GM12878 (cell line): Measurements from ENCODE around the gene ZNF687.

Experiments used
- BRCA1 ChIP-seq: IDR thresholded peaks from 2 replicates; pipeline ENCODE4 v1.6.1; 2011; ENCODE audit warnings: low read depth, low read length, improper control_type of control experiment
- EP300 ChIP-seq, 2 experiments: fragments of 150-350 bp in 1 of 2; IDR thresholded peaks; 2 replicates each; pipeline ENCODE4 v1.6.1; 2011 to 2012; ENCODE audit warnings: low read depth in 2 of 2, low read length in 2 of 2, borderline replicate concordance in 1 of 2, improper control_type of control experiment in 1 of 2, inconsistent platforms in 1 of 2; ENCODE audit not compliant: control insufficient read depth in 1 of 2
- POLR2AphosphoS5 ChIP-seq: IDR thresholded peaks from 2 replicates; pipeline ENCODE4 v1.6.1; 2011; ENCODE audit warnings: mild to moderate bottlenecking, low read length, inconsistent platforms
- ZNF24 ChIP-seq: fragments of 450-650 bp; IDR thresholded peaks from 2 replicates; pipeline ENCODE4 v1.6.1; 2017; ENCODE audit warnings: antibody characterized with exemption, mild to moderate bottlenecking
- TF ChIP-seq, protein P1 (sequence below), 3 experiments: IDR thresholded peaks in 2 of 3; conservative IDR thresholded peaks in 1 of 3; 2 replicates each; pipeline ENCODE4 v1.5.1; 2011; ENCODE audit warnings: low read depth in 3 of 3, low read length in 3 of 3, mild to moderate bottlenecking in 3 of 3, control low read depth in 2 of 3, moderate library complexity in 2 of 3, inconsistent platforms in 1 of 3, mixed read lengths in 1 of 3; ENCODE audit not compliant: control insufficient read depth in 2 of 3, insufficient read depth in 1 of 3; ENCODE audit errors: extremely low read depth in 1 of 3

DNA sequence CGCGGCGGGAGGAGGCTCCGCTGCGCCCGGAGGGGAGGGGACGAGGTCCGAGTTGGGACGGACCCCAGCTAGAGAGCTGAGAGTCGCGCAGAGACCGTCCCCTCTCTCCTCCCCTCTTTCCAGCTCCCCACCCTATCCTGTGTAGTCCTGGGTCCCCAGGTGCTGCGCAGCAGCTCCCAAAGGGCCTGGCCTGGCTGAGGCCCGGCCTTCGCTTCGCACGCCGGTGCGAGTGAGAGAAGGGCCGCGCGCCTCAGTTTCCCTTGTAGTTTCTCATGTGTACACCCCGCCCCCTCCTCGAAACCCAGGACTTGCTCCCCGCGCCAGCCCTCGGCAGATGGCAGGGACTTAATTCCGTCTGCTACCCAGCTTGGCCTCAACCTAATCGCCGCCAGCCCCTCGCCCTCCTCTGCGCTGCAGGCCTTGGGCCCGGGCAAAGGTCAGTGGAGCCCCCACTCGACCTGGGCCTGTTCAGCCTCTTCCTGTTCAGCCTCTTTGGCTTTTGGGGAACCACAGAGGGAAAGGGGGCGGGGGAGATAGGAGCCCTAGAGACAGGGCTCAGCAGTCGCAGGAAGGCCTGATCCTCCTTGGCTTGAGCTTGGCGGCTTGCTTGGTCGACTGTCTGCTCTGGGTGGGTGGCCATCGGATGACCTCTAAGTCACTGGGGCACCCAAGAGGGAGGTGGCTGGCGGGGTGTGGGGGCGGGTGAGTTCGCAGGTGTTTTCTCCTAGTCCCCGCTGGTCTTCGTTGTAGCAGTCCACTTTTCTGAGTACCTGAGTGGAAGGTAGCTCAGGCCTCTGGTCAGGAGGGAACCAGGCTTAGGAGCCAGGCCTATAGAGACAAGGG is 1.0 kb downstream of the ZNF687 start:
- TF ChIP-seq, protein P1, sequence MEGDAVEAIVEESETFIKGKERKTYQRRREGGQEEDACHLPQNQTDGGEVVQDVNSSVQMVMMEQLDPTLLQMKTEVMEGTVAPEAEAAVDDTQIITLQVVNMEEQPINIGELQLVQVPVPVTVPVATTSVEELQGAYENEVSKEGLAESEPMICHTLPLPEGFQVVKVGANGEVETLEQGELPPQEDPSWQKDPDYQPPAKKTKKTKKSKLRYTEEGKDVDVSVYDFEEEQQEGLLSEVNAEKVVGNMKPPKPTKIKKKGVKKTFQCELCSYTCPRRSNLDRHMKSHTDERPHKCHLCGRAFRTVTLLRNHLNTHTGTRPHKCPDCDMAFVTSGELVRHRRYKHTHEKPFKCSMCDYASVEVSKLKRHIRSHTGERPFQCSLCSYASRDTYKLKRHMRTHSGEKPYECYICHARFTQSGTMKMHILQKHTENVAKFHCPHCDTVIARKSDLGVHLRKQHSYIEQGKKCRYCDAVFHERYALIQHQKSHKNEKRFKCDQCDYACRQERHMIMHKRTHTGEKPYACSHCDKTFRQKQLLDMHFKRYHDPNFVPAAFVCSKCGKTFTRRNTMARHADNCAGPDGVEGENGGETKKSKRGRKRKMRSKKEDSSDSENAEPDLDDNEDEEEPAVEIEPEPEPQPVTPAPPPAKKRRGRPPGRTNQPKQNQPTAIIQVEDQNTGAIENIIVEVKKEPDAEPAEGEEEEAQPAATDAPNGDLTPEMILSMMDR (IDR thresholded peaks at IDR 0.05 in 2 of 3, conservative IDR thresholded peaks at IDR 0.05 in 1 of 3; ENCODE audit: control insufficient read depth in 2 of 3, extremely low read depth in 1 of 3, insufficient read depth in 1 of 3, low read depth in 3 of 3, low read length in 3 of 3), result no peak
- TF ChIP-seq BRCA1 (no peak), ZNF24 (no peak), EP300 (IDR thresholded peaks at IDR 0.05; ENCODE audit: borderline replicate concordance in 1 of 2, control insufficient read depth in 1 of 2, low read depth in 2 of 2, low read length in 2 of 2) (no peak), POLR2AphosphoS5 (no peak)
